ENCODE results near the gene CETN1. TPM values are rescaled to one million over a fixed set of nuclear protein-coding genes. Genes with fewer than 3 reads are reported as not detected.

CETN1 gene
- polyA plus RNA-seq, 1 donor from 2014 or later: not detected

DNA sequence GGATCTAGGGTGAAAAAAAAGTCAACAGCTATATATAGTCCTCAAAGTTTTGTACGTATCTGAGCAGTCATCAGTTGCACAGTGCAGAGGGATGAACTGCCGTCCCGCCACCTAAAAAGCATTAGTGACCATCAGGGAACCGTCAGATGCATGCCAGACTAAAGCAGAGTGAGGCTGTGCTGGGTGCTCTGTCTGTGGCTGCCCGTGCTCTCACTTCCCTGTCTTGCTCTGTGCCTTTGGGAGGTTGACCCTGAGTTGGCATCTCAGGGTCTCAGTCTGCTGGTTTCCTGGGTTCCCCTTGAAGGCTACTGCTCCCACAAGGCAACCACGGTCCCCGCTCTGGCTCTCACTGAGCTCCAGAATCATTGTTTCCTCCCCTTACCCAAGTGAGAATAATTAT is 27.8 kb downstream of the CETN1 start:
- Histone ChIP-seq H3K9ac (ENCODE audit: low read length) (no peak overlapping the region), H3K27me3 (ENCODE audit: insufficient read depth, low read depth, low read length) (no peaks in the 10 kb centered on the region), H3K9me3 (ENCODE audit: low read length) (no peaks in the 10 kb centered on the region), H3F3A (ENCODE audit: insufficient read depth, low read length, poor library complexity, severe bottlenecking) (no peaks in the 10 kb centered on the region), H3K27ac (ENCODE audit: low read length) (no peak overlapping the region), H3K4me2 (ENCODE audit: low read length) (no peak overlapping the region), H2AFZ (ENCODE audit: low read depth, low read length) (no peak overlapping the region), H3K4me3 (ENCODE audit: low read length) (no peak overlapping the region), H3K9me2 (ENCODE audit: insufficient read depth, low read length) (no peaks in the 10 kb centered on the region), H4K20me1 (ENCODE audit: insufficient read depth) (no peaks in the 10 kb centered on the region), H3K36me3 (ENCODE audit: insufficient read depth, low read length) (no peaks in the 10 kb centered on the region), H3K79me2 (replicated peaks; ENCODE audit: insufficient read depth, low read length) (no peaks in the 10 kb centered on the region)
- no peak for TF ChIP-seq SMC3 (conservative IDR thresholded peaks at IDR 0.05; ENCODE audit: poor library complexity)
- TF ChIP-seq, protein P1, sequence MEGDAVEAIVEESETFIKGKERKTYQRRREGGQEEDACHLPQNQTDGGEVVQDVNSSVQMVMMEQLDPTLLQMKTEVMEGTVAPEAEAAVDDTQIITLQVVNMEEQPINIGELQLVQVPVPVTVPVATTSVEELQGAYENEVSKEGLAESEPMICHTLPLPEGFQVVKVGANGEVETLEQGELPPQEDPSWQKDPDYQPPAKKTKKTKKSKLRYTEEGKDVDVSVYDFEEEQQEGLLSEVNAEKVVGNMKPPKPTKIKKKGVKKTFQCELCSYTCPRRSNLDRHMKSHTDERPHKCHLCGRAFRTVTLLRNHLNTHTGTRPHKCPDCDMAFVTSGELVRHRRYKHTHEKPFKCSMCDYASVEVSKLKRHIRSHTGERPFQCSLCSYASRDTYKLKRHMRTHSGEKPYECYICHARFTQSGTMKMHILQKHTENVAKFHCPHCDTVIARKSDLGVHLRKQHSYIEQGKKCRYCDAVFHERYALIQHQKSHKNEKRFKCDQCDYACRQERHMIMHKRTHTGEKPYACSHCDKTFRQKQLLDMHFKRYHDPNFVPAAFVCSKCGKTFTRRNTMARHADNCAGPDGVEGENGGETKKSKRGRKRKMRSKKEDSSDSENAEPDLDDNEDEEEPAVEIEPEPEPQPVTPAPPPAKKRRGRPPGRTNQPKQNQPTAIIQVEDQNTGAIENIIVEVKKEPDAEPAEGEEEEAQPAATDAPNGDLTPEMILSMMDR (IDR thresholded peaks at IDR 0.05; ENCODE audit: poor library complexity, severe bottlenecking): no peak
- TF ChIP-seq, protein P2, sequence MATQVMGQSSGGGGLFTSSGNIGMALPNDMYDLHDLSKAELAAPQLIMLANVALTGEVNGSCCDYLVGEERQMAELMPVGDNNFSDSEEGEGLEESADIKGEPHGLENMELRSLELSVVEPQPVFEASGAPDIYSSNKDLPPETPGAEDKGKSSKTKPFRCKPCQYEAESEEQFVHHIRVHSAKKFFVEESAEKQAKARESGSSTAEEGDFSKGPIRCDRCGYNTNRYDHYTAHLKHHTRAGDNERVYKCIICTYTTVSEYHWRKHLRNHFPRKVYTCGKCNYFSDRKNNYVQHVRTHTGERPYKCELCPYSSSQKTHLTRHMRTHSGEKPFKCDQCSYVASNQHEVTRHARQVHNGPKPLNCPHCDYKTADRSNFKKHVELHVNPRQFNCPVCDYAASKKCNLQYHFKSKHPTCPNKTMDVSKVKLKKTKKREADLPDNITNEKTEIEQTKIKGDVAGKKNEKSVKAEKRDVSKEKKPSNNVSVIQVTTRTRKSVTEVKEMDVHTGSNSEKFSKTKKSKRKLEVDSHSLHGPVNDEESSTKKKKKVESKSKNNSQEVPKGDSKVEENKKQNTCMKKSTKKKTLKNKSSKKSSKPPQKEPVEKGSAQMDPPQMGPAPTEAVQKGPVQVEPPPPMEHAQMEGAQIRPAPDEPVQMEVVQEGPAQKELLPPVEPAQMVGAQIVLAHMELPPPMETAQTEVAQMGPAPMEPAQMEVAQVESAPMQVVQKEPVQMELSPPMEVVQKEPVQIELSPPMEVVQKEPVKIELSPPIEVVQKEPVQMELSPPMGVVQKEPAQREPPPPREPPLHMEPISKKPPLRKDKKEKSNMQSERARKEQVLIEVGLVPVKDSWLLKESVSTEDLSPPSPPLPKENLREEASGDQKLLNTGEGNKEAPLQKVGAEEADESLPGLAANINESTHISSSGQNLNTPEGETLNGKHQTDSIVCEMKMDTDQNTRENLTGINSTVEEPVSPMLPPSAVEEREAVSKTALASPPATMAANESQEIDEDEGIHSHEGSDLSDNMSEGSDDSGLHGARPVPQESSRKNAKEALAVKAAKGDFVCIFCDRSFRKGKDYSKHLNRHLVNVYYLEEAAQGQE (IDR thresholded peaks at IDR 0.05; ENCODE audit: borderline replicate concordance): no peak
- no peak for TF ChIP-seq MXI1 (conservative IDR thresholded peaks at IDR 0.05; ENCODE audit: poor library complexity, severe bottlenecking)
- TF ChIP-seq POLR2AphosphoS5 (IDR thresholded peaks at IDR 0.05): no peak
- no peak for TF ChIP-seq RAD21 (conservative IDR thresholded peaks at IDR 0.05)
- TF ChIP-seq TAF1 (IDR thresholded peaks at IDR 0.05; ENCODE audit: low read depth): no peak
- TF ChIP-seq EP300 (conservative IDR thresholded peaks at IDR 0.05; ENCODE audit: poor library complexity, severe bottlenecking): no peak
- TF ChIP-seq EZH2 (IDR thresholded peaks at IDR 0.05; ENCODE audit: borderline replicate concordance, insufficient read depth, low read length, poor library complexity, severe bottlenecking): no peak

DNA sequence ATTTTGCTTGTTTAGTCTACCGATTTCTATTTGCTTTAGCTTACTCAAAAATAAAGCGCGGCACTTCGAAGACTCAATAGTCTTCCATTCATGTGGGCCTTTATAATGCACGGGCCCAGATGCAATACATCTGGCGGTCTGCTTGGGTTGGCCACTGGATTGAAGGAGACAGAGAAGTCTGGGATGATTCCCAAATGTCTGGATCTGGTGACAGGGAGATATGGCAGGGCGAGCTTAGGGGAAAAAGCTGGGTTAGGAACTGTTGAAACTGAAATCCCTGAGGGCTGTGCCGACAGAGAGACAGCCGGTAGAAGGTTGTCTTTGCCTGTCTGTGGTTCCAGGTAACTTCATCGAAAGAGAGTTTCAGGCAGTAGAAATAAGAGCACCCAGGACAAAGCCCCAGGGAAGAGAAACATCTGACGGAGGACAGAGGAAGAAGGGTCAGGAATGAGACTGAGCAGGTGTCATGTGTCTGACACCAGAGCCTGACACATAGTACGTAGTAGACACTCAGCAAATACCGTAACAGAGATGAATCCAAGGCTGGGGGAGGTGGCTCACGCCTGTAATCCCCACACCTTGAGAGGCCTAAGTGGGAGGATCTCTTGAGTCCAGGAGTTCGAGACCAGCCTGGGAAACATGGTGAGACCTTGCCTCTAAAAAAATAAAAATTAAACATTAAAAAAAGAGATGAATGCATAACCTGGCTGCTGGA is 30.2 kb downstream of the CETN1 start:
- Histone ChIP-seq H3F3A (ENCODE audit: insufficient read depth, low read length, poor library complexity, severe bottlenecking) (no peaks in the 10 kb centered on the region), H3K4me2 (ENCODE audit: low read length) (no peak overlapping the region), H3K9me2 (ENCODE audit: insufficient read depth, low read length) (no peaks in the 10 kb centered on the region), H3K9me3 (ENCODE audit: low read length) (no peaks in the 10 kb centered on the region), H3K9ac (ENCODE audit: low read length) (no peak overlapping the region), H4K20me1 (ENCODE audit: insufficient read depth) (no peaks in the 10 kb centered on the region), H3K27ac (ENCODE audit: low read length) (no peak overlapping the region), H3K4me3 (ENCODE audit: low read length) (no peak overlapping the region), H2AFZ (ENCODE audit: low read depth, low read length) (no peak overlapping the region), H3K36me3 (ENCODE audit: insufficient read depth, low read length) (no peaks in the 10 kb centered on the region), H3K79me2 (replicated peaks; ENCODE audit: insufficient read depth, low read length) (no peaks in the 10 kb centered on the region), H3K27me3 (ENCODE audit: insufficient read depth, low read depth, low read length) (no peaks in the 10 kb centered on the region)
- TF ChIP-seq EZH2 (IDR thresholded peaks at IDR 0.05; ENCODE audit: borderline replicate concordance, insufficient read depth, low read length, poor library complexity, severe bottlenecking): no peak
- no peak for TF ChIP-seq SMC3 (conservative IDR thresholded peaks at IDR 0.05; ENCODE audit: poor library complexity)
- TF ChIP-seq POLR2AphosphoS5 (IDR thresholded peaks at IDR 0.05): no peak
- TF ChIP-seq TAF1 (IDR thresholded peaks at IDR 0.05; ENCODE audit: low read depth): no peak
- no peak for TF ChIP-seq MXI1 (conservative IDR thresholded peaks at IDR 0.05; ENCODE audit: poor library complexity, severe bottlenecking)
- TF ChIP-seq EP300 (conservative IDR thresholded peaks at IDR 0.05; ENCODE audit: poor library complexity, severe bottlenecking): no peak
- TF ChIP-seq, protein P2 (IDR thresholded peaks at IDR 0.05; ENCODE audit: borderline replicate concordance): no peak
- TF ChIP-seq, protein P1 (IDR thresholded peaks at IDR 0.05; ENCODE audit: poor library complexity, severe bottlenecking): no peak
- no peak for TF ChIP-seq RAD21 (conservative IDR thresholded peaks at IDR 0.05)
